Measurements from ENCODE around the gene PRR23E. TPM values are rescaled to one million over a fixed set of nuclear protein-coding genes. Genes with fewer than 3 reads are reported as not detected.
A peak's percentile ranks its signal among the peaks of the same experiment; 100 is the strongest.

PRR23E gene
- total and polyA plus RNA-seq, 10 of the 15 experiments (the other 5 are each of a cell fraction or from before 2014, with no cell fraction given), result not detected

DNA sequence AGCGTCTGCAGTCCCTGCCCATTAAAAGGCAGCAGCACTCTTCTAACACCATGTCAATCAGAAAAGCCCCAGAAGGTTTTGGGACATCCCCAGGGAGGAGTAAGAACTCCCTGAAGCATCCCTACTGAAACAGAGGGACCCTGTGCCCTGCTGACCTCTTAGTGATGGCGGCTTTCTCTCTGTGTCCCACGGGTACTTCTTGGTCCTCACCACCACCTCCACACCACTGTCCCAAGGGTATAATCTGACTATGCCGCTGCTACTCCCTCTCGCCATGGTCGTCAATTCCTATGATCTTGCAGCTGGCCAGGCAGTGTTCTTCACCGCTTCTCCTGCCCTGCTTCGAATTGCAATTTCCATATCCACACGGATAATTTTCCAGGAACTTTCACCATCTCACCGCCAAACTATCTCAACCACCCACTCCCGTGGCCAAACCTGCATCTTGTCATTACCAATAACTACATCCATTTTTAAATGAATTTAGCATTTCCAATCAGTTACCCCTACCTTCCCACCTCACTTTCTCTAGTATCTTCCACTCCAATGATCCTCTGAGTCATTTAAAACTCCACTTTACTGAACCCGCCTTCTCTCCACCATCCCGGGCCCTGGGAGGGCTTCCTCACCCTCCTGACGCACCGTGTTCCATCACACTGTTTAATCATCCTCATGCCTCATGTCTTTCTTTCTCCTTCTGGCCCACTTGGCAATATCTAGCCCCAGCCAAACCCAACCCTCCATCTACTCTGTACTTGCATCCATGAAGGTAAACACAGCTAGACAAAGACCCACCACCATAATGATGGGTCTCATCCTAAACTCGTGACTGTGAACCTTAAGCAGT, 23.7 kb downstream of the PRR23E start (continued):
- TF ChIP-seq, protein P1, sequence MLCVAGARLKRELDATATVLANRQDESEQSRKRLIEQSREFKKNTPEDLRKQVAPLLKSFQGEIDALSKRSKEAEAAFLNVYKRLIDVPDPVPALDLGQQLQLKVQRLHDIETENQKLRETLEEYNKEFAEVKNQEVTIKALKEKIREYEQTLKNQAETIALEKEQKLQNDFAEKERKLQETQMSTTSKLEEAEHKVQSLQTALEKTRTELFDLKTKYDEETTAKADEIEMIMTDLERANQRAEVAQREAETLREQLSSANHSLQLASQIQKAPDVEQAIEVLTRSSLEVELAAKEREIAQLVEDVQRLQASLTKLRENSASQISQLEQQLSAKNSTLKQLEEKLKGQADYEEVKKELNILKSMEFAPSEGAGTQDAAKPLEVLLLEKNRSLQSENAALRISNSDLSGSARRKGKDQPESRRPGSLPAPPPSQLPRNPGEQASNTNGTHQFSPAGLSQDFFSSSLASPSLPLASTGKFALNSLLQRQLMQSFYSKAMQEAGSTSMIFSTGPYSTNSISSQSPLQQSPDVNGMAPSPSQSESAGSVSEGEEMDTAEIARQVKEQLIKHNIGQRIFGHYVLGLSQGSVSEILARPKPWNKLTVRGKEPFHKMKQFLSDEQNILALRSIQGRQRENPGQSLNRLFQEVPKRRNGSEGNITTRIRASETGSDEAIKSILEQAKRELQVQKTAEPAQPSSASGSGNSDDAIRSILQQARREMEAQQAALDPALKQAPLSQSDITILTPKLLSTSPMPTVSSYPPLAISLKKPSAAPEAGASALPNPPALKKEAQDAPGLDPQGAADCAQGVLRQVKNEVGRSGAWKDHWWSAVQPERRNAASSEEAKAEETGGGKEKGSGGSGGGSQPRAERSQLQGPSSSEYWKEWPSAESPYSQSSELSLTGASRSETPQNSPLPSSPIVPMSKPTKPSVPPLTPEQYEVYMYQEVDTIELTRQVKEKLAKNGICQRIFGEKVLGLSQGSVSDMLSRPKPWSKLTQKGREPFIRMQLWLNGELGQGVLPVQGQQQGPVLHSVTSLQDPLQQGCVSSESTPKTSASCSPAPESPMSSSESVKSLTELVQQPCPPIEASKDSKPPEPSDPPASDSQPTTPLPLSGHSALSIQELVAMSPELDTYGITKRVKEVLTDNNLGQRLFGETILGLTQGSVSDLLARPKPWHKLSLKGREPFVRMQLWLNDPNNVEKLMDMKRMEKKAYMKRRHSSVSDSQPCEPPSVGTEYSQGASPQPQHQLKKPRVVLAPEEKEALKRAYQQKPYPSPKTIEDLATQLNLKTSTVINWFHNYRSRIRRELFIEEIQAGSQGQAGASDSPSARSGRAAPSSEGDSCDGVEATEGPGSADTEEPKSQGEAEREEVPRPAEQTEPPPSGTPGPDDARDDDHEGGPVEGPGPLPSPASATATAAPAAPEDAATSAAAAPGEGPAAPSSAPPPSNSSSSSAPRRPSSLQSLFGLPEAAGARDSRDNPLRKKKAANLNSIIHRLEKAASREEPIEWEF (IDR thresholded peaks at IDR 0.05; ENCODE audit: insufficient replicate concordance, low read depth, low read length), result peak; percentile 90
- TF ChIP-seq RBBP5 (conservative IDR thresholded peaks at IDR 0.05) (no peak), IKZF2 (IDR thresholded peaks at IDR 0.05) (peak; percentile 64 to 84), POLR2AphosphoS2 (IDR thresholded peaks at IDR 0.05; ENCODE audit: low read depth, low read length) (no peak), NR2F1 (conservative IDR thresholded peaks at IDR 0.05) (peak; percentile 99), FOXK2 (IDR thresholded peaks at IDR 0.05) (no peak), DPF2 (IDR thresholded peaks at IDR 0.05) (0 out of 2 replicates have a peak, but pooled peaks have one; percentile 60), IKZF1 (conservative IDR thresholded peaks at IDR 0.05) (peak; percentile 87), BHLHE40 (IDR thresholded peaks at IDR 0.05; ENCODE audit: borderline replicate concordance in 1 of 2, low read depth in 2 of 2, low read length in 1 of 2) (peak; percentile 17 to 66; a peak in 2 of 4 replicates), SUZ12 (IDR thresholded peaks at IDR 0.05; ENCODE audit: unreplicated experiment) (no peak), WRNIP1 (IDR thresholded peaks at IDR 0.05; ENCODE audit: borderline replicate concordance, low read depth, low read length) (no peak), TARDBP (IDR thresholded peaks at IDR 0.05; ENCODE audit: borderline replicate concordance) (no peak), TCF12 (IDR thresholded peaks at IDR 0.05; ENCODE audit: low read depth, low read length) (0 out of 2 replicates have a peak, but pooled peaks have one; percentile 51), NBN (IDR thresholded peaks at IDR 0.05) (peak; percentile 86; the same call in 1 of the 2 replicates), CHD2 (IDR thresholded peaks at IDR 0.05; ENCODE audit: borderline replicate concordance, low read depth, low read length) (0 out of 2 replicates have a peak, but pooled peaks have one; percentile 14), ATF7 (IDR thresholded peaks at IDR 0.05; ENCODE audit: low read depth) (peak; percentile 68; the same call in 1 of the 2 replicates), NR2C1 (IDR thresholded peaks at IDR 0.05) (0 out of 2 replicates have a peak, but pooled peaks have one; percentile 5), RCOR1 (conservative IDR thresholded peaks at IDR 0.05; ENCODE audit: low read depth, low read length) (no peak), YBX1 (IDR thresholded peaks at IDR 0.05) (peak; percentile 82; the same call in 1 of the 2 replicates)
- TF ChIP-seq, protein P2, sequence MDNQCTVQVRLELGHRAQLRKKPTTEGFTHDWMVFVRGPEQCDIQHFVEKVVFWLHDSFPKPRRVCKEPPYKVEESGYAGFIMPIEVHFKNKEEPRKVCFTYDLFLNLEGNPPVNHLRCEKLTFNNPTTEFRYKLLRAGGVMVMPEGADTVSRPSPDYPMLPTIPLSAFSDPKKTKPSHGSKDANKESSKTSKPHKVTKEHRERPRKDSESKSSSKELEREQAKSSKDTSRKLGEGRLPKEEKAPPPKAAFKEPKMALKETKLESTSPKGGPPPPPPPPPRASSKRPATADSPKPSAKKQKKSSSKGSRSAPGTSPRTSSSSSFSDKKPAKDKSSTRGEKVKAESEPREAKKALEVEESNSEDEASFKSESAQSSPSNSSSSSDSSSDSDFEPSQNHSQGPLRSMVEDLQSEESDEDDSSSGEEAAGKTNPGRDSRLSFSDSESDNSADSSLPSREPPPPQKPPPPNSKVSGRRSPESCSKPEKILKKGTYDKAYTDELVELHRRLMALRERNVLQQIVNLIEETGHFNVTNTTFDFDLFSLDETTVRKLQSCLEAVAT (IDR thresholded peaks at IDR 0.05), result peak; percentile 85
- TF ChIP-seq, protein P3, sequence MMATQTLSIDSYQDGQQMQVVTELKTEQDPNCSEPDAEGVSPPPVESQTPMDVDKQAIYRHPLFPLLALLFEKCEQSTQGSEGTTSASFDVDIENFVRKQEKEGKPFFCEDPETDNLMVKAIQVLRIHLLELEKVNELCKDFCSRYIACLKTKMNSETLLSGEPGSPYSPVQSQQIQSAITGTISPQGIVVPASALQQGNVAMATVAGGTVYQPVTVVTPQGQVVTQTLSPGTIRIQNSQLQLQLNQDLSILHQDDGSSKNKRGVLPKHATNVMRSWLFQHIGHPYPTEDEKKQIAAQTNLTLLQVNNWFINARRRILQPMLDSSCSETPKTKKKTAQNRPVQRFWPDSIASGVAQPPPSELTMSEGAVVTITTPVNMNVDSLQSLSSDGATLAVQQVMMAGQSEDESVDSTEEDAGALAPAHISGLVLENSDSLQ (IDR thresholded peaks at IDR 0.05), result peak; percentile 96
- TF ChIP-seq, protein P4, sequence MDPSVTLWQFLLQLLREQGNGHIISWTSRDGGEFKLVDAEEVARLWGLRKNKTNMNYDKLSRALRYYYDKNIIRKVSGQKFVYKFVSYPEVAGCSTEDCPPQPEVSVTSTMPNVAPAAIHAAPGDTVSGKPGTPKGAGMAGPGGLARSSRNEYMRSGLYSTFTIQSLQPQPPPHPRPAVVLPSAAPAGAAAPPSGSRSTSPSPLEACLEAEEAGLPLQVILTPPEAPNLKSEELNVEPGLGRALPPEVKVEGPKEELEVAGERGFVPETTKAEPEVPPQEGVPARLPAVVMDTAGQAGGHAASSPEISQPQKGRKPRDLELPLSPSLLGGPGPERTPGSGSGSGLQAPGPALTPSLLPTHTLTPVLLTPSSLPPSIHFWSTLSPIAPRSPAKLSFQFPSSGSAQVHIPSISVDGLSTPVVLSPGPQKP (IDR thresholded peaks at IDR 0.05; ENCODE audit: low read depth, low read length), result no peak
